GM20000 (cell line): ENCODE data around the gene CRTC3.
"Not testable (repeated sequence)": the region's sequence is repeated elsewhere in the genome, so short reads cannot be mapped to it uniquely, and the experiment has no call there.

ENCODE experiments used
- DNase-seq: peaks from one replicate; pipeline ENCODE4 v3.0.0; 2012; ENCODE audit warnings: low spot score
- TF ChIP-seq, protein P1 (sequence below): IDR thresholded peaks from 2 replicates; pipeline ENCODE4 v1.5.1; 2012; ENCODE audit warnings: mild to moderate bottlenecking, control low read depth; ENCODE audit errors: extremely low read depth, missing control alignments

The CRTC3 gene

DNA sequence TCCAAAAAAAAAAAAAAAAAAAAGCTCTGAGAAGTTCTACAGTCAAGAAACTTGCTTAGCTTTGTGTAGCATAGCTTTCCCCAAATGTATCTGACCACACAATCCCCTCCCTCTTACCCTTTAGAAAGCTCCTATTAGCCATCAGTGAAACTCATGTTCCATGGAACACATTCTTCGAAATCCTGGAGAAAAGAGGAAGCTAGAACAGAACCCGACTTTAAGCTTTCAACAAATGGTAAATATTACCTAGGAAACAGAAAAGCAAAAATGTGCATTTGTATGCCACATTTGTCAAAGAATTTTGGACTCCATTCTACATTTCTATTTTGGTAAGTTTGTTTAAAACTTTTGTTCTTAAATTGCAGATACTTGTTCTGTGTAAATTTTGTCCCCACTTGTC is 17.4 kb upstream of the CRTC3 start:
- TF ChIP-seq, protein P1, sequence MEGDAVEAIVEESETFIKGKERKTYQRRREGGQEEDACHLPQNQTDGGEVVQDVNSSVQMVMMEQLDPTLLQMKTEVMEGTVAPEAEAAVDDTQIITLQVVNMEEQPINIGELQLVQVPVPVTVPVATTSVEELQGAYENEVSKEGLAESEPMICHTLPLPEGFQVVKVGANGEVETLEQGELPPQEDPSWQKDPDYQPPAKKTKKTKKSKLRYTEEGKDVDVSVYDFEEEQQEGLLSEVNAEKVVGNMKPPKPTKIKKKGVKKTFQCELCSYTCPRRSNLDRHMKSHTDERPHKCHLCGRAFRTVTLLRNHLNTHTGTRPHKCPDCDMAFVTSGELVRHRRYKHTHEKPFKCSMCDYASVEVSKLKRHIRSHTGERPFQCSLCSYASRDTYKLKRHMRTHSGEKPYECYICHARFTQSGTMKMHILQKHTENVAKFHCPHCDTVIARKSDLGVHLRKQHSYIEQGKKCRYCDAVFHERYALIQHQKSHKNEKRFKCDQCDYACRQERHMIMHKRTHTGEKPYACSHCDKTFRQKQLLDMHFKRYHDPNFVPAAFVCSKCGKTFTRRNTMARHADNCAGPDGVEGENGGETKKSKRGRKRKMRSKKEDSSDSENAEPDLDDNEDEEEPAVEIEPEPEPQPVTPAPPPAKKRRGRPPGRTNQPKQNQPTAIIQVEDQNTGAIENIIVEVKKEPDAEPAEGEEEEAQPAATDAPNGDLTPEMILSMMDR: no peak
- DNase-seq: no peak

DNA sequence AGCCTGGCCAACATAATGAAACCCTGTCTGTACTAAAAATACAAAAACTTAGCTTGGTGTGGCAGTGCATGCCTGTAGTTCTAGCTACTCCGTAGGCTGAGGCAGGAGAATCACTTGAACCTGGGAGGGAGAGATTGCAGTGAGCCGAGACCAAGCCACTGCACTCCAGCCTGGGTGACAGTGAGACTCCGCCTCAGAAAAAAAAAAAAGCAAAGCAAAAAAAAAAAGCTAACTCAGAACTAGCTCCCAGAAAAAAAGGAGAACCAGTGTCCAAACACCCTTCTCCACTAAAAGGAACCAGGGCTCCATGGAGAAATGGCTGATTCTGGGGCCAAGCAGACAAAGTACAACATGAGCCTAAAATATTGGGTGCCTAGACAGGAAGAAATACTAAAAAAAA is 16.7 kb upstream of the CRTC3 start:
- no peak for DNase-seq
- TF ChIP-seq, protein P1: no peak

DNA sequence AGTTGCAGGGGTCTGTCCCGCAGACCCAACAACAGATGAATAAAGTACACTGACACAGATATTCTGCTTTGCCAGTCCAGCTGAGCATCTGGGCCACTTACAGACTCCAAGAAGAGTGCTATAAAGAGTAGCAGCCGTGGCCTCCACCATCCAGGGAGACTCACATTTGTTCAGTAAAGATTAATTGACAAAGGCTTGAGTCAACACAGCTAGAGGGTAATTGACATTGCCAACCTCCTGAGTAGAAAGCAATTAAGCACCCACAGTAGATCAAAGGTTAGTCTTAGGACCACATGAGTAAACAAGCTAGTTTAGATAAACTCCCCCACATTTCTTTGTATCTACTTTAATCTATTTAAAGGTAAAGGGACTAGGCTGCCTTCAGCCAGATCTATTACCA is 16.3 kb upstream of the CRTC3 start:
- no peak for DNase-seq
- TF ChIP-seq, protein P1: no peak

DNA sequence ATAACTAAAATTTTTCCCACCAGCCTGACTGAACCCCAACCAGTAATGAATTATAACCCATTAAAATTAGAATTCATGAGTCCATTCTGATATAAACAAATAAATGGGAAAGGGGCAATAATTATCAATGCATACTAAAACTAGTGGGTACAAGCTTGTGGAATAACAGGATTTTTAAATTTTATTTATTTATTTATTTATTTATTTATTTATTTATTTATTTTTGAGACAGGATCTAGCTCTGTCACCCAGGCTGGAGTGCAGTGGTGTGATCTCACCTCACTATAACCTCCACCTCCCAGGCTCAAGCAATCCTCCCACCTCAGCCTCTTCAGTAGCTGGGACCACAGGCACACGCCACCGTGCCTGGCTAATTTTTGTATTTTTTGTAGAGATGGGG is 15.8 kb upstream of the CRTC3 start:
- not testable (repeated sequence) for DNase-seq

DNA sequence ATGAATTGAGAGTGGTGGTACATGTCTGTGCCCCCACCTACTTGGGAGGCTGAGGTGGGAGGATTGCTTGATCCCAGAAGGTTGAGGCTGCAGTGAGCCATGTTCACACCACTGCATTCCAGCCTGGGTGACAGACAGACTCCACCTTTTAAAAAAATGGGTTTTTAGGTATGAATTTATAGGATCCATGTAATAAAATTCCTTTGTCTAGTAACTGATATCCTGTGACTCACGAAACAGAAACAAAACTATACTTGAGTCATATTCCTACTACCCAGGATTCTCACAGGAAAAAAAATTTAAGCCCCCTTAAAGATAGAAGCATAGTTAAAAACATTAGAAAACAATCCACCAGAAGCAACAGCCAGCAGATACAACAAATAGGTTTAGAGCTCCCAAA is 10.0 kb upstream of the CRTC3 start:
- TF ChIP-seq, protein P1: no peak
- no peak for DNase-seq

DNA sequence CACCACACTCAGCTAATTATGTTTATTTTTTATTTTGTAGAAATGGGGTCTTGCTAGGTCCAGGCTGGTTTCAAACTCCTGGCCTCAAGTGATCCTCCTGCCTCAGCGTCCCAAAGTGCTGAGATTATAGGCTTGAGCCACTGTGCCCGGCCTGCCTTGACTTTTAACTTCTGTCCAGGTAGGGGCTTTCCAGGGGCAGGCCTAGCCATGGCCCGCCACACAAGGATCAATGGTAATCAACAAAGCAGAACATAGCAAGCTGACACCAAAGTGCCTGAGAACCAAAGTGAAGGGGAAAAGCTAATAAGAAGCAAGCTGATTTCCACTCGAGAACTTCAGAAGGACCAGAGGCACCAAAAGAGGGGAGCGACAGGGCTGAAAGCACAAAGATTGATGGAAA is 9.4 kb upstream of the CRTC3 start:
- TF ChIP-seq, protein P1: no peak
- no peak for DNase-seq

DNA sequence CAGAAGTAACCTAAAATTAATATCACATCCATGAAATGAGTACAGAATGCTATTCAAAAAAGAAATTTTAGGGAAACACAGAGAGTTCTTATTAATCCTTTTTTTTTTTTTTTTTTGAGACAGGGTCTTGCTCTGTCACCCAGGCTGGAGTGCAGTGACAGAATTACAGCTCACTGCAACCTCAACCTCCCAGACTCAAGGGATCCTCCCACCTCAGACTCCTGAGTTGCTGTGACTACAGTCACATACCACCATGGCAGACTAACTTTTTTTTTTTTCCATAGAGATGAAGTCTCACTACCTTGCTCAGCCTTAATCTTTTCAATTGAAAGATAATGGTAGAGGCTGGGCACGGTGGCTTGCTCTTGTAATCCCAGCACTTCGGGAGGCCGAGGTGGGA is 6.3 kb upstream of the CRTC3 start:
- no peak for DNase-seq
- TF ChIP-seq, protein P1: no peak

DNA sequence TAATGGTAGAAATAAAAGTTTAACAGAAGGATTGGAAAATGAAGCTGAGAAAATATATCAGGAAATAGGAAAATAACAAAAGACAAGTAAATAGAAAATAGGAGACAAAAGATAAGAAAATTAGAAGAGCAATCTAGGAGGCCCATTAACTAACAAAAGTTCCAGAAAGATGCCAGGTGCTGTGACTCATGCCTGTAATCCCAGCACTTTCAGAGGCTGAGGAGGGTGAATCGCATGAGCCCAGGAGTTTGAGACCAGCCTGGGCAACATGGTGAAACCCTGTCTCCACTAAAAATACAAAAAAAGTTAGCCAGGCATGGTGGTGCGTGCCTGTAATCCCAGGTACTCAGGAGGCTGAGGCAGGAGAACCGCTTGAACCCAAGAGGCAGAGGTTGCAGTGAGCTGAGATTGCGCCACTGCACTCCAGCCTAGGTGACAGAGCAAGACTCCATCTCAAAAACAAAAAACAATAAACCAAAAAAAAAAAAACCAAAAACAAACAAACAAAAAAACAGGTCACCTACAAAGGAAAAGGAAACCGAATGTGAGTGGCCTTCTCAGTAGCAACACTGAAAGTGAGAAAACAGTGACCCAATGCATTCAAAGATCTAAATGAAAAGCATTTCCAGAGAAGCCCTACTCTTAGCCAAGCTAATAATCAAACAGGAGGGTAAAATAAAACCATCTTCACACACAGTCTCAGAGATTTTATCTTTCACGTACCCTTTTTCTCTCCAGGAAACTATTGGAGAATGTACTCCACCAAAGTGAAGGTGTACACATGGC is 5.5 kb upstream of the CRTC3 start:
- DNase-seq: peak; percentile 77
